ENCODE measurements around the gene MAP2K6. TPM values are rescaled to one million over a fixed set of nuclear protein-coding genes. Genes with fewer than 3 reads are reported as not detected.

The MAP2K6 gene
- total and polyA plus RNA-seq, 2 donors (not counting 3 experiments of a cell fraction or from before 2014, with no cell fraction given): 5.9 to 13.9 TPM

DNA sequence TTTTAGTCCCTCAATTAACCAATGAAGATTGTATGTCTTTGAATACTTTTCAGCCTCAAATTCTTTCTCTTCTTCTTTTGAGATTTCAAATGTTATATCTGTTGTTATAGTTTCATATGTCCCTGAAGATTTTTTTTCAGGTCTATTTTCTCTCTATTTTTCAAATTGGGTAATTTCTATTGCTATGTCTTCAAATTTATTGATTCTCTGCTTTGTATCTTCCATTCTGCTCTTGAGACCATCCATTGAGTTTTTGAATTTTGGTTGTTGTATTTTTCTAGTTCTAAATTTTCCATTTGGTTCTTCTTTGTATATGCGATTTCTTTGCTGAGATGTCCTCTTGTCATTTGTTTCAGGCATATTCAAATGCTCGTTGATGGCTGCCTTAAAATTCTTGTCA, 26.7 kb downstream of the MAP2K6 start:
- Histone ChIP-seq H3K4me2 (ENCODE audit: insufficient read depth, low read length) (no peak overlapping the region), H4K20me1 (replicated peaks; ENCODE audit: control insufficient read depth, extremely low read depth, insufficient read depth, low read length) (no peaks in the 10 kb centered on the region), H3K9me3 (replicated peaks; ENCODE audit: control insufficient read depth, insufficient read depth, low read length) (no peaks in the 10 kb centered on the region), H3K9ac (replicated peaks; ENCODE audit: extremely low read depth, insufficient read depth, low read length) (no peak overlapping the region), H3K9me1 (replicated peaks; ENCODE audit: control insufficient read depth, extremely low read depth, insufficient read depth, low read length) (no peaks in the 10 kb centered on the region), H3K79me2 (ENCODE audit: control insufficient read depth, insufficient read depth, low read length) (no peaks in the 10 kb centered on the region), H3K4me1 (ENCODE audit: control insufficient read depth, extremely low read depth, insufficient read depth, low read length) (peaks cover 15% of the 10 kb centered on the region), H3K27ac (ENCODE audit: insufficient read depth, low read depth, low read length) (no peak overlapping the region), H3K4me3 (replicated peaks in 1 of 3; ENCODE audit: insufficient read depth in 1 of 3, low read depth in 1 of 3, low read length in 3 of 3) (no peak overlapping the region), H3K27me3 (ENCODE audit: control insufficient read depth in 2 of 2, insufficient read depth in 2 of 2, low read length in 2 of 2) (no peaks in the 10 kb centered on the region), H3K36me3 (ENCODE audit: control insufficient read depth in 2 of 2, extremely low read depth in 1 of 2, insufficient read depth in 2 of 2, low read length in 2 of 2) (no peaks in the 10 kb centered on the region), H2AFZ (ENCODE audit: low read depth, low read length) (no peak overlapping the region)
- dilution Hi-C loops (cut with MboI; ENCODE audit: extremely low pct_ligation_motif_present, low sequenced_read_pairs): no loop called here
- DNase-seq (ENCODE audit: low read depth, low spot score) (no peak), FAIRE-seq (no peak)
- BruUV-seq (replicated peaks): no TSS peak
- intact Hi-C loops (cut with micrococcal nuclease): no loop called here
- ChIA-PET CTCF (no interaction called here), POLR2A (no interaction called here)
- TF ChIP-seq JUN (IDR thresholded peaks at IDR 0.05; ENCODE audit: borderline replicate concordance, insufficient read depth, insufficient read length, low read depth) (no peak), POLR2A (IDR thresholded peaks at IDR 0.05; ENCODE audit: low read depth, low read length) (no peak), EZH2 (IDR thresholded peaks at IDR 0.05; ENCODE audit: borderline replicate concordance, low read depth, low read length, severe bottlenecking) (no peak), MAX (IDR thresholded peaks at IDR 0.05; ENCODE audit: insufficient read depth, insufficient read length) (no peak), GATA2 (IDR thresholded peaks at IDR 0.05; ENCODE audit: insufficient read depth, insufficient read length, low read depth, low read length) (no peak), MYC (IDR thresholded peaks at IDR 0.05; ENCODE audit: low read depth, low read length) (no peak), FOS (IDR thresholded peaks at IDR 0.05; ENCODE audit: borderline replicate concordance, insufficient read depth, low read length) (no peak), POLR2AphosphoS5 (IDR thresholded peaks at IDR 0.05; ENCODE audit: insufficient read depth, low read depth, low read length) (no peak)
- TF ChIP-seq, protein P1, sequence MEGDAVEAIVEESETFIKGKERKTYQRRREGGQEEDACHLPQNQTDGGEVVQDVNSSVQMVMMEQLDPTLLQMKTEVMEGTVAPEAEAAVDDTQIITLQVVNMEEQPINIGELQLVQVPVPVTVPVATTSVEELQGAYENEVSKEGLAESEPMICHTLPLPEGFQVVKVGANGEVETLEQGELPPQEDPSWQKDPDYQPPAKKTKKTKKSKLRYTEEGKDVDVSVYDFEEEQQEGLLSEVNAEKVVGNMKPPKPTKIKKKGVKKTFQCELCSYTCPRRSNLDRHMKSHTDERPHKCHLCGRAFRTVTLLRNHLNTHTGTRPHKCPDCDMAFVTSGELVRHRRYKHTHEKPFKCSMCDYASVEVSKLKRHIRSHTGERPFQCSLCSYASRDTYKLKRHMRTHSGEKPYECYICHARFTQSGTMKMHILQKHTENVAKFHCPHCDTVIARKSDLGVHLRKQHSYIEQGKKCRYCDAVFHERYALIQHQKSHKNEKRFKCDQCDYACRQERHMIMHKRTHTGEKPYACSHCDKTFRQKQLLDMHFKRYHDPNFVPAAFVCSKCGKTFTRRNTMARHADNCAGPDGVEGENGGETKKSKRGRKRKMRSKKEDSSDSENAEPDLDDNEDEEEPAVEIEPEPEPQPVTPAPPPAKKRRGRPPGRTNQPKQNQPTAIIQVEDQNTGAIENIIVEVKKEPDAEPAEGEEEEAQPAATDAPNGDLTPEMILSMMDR (IDR thresholded peaks at IDR 0.05; ENCODE audit: extremely low read depth in 1 of 2, insufficient read depth in 1 of 2, low read depth in 1 of 2, low read length in 2 of 2): no peak

Data from endothelial cell of umbilical vein (primary cell).